Activated naive CD4-positive, alpha-beta T cell (primary cell): ENCODE results near the gene SRRD.
"Not testable (repeated sequence)": the region's sequence is repeated elsewhere in the genome, so short reads cannot be mapped to it uniquely, and the experiment has no call there.

Experiments used
- DNase-seq, 4 experiments: peaks; one replicate each; lab custom pipeline; 2025; lab: John Stamatoyannopoulos, UW

Gene SRRD

GRCh38 chr22:26522592-26522991 lies 38.9 kb downstream of the SRRD start:
- no peak for DNase-seq

- no peak for DNase-seq
These were observed 41.2 kb downstream of the SRRD start for GRCh38 chr22:26524870-26525269.

- no peak for DNase-seq
These were observed 42.4 kb downstream of the SRRD start for GRCh38 chr22:26525946-26526564.

- DNase-seq, result no peak
These were observed 43.5 kb downstream of the SRRD start for GRCh38 chr22:26527167-26527566.

- no peak for DNase-seq
These were observed 44.1 kb downstream of the SRRD start for GRCh38 chr22:26527574-26528465.

GRCh38 chr22:26528518-26528917 lies 44.8 kb downstream of the SRRD start:
- DNase-seq, result not testable (repeated sequence)

GRCh38 chr22:26529345-26529744 lies 45.7 kb downstream of the SRRD start:
- DNase-seq, result no peak

GRCh38 chr22:26534171-26534855 lies 50.6 kb downstream of the SRRD start:
- DNase-seq, result no peak

- DNase-seq, result no peak
These were observed 51.4 kb downstream of the SRRD start for GRCh38 chr22:26534874-26535602.

- DNase-seq, result no peak
These were observed 51.9 kb downstream of the SRRD start for GRCh38 chr22:26535603-26535908.

GRCh38 chr22:26536056-26536761 lies 52.5 kb downstream of the SRRD start:
- no peak for DNase-seq

GRCh38 chr22:26536762-26537134 lies 53.1 kb downstream of the SRRD start:
- no peak for DNase-seq

- DNase-seq, result no peak
These were observed 56.4 kb downstream of the SRRD start for GRCh38 chr22:26540119-26540518.

GRCh38 chr22:26541167-26541819 lies 57.6 kb downstream of the SRRD start:
- no peak for DNase-seq

GRCh38 chr22:26542831-26543230 lies 59.2 kb downstream of the SRRD start:
- DNase-seq, result no peak
